MV-4-11 (cell line): ENCODE measurements around the gene SEZ6.

Source experiments
- DNase-seq: peaks from one replicate; lab custom pipeline; 2025; lab: John Stamatoyannopoulos, UW

The SEZ6 gene

DNA sequence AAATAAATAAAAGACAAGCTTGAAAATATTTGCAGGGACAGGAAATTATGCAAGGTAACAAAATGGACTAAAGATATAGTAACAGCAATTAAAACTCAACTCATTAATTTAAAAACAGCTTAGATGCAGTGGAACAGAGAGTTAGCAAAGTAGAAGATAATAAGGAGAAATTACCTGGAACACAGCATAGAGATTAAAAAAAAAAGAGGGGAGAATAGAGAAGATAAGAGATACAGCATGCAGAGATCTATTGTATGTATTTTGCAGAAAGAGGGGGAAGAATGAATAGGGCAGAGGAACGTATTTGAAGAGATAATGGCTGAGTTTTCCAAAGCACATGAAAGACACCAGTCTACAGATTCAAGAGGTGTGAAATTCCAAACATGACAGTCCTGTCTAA, 28.7 kb upstream of the SEZ6 start:
- no peak for DNase-seq

DNA sequence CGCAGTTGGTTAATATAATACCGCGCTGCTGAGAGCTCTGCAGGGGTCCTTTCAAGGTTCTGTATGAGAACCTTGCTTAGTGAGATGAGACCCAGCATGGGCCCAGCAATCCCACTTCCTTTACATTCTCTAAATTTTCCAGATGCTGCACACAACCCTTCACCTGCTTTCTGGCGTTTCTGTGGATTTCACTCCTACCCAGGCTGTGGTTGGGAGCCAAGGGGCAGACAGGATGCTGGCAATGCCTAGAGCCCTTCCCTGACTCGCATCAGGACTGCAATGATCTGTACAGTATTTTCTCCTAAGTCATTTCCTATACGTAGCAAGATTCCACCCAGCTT, 27.0 kb upstream of the SEZ6 start:
- no peak for DNase-seq

DNA sequence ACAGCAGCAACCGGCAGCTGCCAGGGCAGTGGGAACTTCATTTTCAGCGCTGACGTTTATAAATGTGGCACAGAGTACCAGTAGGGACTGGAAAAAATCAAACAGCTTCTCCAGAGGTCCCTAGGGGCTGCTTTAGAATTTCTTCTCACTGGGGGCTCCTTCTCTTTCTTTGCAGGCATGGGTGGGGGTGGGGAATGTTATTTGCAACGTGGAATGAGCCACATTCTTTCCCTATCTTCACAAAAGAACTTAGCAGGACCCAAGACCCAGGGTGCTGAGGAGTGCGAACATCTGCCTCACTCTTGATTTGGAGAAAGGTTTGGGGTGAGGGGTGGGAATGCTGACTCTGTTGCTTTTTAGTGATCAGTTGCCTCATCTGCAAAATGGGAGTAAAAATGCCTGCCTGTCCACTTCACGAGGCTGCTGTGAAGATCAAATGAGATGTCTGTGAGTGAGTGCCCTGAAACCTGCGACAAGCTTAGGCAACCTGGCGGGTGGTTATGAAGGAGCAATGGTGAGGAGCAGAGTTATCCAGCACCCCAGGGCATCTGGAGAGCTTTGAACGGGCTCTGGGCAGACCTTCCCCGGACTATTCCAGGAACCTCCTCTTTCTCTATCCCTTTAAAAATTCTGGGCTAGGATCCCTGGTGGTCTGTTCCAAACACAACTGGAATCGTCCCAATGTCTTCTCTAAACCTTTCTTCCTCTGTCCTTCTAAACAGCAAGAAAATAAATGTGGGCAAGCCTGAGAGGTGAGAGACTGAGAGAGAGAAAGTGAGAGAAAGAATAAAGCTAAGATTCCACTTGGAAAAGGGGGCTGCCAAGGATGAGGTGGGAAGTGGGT, 26.4 kb upstream of the SEZ6 start:
- DNase-seq: no peak

DNA sequence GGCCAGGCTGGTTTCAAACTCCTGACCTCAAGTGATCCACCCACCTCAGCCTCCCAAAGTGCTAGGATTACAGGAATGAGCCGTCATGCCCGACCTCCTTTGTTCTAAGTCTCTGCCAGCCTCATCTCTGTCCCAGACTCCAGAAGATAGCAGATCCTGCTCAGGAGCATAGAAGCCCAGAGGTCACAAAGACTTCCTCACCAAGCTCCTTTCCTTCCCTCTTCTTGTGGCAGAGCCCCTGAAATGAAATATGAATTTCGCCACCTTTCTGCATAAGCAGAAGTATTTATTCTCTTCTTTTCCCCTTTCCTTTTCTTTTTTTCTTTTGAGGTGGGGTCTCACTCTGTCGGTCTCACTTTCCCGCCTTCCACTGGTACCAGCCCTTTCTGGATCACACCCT, 25.7 kb upstream of the SEZ6 start:
- DNase-seq: peak; percentile 24

DNA sequence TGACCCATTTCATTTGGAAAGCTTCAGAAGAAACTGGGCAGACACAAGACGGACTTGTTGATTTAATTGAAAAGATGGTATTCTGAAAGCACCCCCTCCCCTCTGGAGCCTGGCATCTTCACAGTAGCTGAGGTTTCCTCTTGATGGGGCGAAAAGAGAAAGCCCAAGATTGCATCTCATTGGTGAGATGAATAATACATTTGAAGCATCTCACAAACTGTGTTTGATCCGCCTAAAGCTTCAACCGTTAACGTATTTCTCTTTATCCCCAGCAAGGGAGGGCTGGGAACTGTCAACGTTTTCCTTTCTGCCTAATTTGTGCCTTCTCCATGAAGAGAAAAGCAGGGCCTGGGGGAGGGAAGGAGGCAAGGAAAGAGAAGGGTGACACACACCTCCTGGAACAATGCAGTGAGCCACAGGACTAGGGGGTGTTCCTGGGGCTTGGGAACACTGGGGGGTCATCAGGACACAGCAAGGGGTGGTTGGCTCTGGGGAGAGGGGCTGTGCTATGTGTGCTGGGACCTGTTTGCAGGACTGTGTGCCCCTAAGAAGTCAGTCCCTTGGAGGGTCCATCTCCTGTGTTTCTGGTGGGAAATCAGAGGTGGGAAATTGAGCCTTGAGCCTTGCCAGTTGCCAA, 18.6 kb upstream of the SEZ6 start:
- DNase-seq: no peak

DNA sequence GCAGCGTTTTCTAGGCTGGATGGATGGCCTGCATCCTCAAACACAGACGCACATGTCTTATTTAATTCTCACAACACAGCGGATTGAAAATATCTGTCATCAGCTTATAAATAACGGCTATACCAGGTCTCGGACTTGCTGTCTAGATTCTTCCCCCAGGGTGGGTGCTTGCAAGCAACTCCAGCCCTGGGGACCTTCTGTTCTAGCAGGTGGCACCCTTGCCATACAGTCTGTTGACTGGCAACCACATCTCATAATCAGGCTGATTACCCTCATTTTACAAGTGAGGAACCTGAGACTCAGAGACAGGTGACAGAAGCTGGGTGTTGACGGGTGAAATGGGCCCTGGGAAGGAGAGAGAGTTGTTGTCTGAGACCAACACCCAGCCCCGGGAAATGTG, 16.2 kb upstream of the SEZ6 start:
- no peak for DNase-seq

DNA sequence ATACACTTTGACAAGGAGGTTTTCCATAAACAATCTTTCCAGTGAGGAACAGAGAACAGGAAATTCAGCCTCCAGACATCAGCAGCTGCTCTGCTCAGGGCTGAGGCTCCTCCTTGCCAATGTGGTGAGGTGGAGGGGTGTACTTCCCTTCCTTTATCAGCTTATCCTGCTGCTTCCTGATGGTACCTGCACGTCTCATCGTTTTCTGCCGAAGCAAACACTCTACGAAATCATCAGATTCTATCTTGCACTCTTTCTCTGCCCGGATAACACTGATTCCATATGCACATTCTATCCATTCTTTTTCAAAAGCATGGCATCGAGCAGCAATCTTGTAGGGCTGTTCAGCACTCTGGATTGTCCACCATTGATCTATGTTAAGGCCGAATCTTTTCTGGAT, 15.4 kb upstream of the SEZ6 start:
- no peak for DNase-seq

DNA sequence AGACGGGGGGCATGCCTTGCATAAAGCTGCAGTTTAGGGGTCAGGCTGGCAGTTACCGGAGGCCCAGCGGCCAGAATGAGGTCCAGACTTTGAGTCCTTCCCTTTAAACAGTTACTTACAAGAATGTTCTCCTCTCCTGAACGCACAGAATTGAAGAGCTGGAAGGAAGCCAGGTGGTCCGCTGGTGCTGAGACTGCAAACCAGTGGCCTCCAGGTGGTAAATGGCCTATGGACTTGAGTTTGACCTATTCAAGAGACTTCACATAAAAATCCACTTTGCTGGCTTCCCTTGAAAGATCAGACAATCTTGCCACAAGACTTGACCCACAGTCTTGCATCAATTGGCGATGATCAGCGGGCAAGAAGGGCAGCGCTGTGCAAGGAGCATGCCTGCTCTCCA, 14.7 kb upstream of the SEZ6 start:
- DNase-seq: no peak

DNA sequence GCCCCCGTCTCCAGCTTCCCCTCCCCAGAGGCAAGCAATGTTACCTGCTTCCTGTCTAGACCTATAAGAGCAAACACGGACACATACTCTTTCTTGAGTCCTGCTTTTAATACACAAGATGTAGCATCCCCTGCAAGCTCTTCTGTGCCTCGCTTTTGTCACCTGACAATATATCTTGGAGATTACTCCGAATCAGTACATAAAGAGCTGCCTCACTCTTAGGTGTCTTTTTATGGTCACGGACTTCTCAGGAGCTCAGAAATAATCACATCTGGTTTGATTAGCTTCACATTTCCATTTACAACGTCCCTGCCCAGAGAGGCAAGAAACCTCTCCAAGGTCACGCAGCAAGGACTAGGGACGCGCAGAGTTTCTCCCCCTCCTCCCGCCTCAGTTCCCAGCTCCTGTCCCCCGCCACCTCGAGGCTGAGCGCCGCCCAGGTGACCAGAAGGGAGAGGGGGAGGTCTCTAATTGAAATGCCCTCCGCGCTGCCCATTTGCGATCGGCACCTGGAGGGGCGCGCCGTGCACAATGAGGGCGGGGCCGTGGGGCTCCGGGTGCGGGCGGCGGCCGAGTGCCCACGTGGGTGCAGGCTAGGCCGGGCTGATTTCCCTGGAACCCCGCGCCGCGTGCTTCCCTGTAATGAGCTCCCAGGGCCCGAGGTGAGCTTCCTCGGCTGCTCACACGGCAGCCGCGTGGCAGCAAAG, 13.8 kb upstream of the SEZ6 start:
- no peak for DNase-seq

DNA sequence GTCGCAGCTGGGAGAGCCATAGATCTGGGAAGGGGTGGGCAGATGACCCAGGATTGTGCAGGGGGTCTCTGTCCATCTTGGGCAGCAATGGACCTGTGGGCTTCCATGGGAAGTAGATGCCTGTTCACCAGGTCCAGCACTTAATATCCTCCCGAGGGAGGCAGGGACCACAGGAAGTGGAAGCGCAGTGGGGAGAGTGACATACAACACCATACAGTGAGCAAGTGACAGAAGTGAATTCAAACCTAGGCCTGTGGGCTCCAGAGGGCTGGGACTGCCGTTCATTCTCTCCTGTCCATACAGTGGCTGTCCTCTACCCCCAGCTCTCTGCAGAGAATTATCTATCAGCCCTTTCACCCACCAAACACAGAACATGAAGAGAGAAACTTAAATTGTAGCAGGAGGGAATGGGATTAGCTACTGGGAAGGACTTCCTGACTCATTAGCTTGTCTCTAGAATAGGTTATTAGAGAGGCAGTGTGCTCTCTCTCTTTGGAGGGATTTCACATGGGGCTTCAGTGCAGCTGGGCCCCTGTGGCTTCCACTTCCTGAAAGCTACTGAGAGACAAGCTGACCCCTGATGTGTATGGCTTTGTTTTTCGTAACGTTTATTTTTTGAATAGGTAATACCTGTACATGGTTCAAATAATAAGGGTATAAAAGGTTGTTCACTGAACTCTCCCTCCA, 13.1 kb upstream of the SEZ6 start:
- peak; percentile 52 for DNase-seq

DNA sequence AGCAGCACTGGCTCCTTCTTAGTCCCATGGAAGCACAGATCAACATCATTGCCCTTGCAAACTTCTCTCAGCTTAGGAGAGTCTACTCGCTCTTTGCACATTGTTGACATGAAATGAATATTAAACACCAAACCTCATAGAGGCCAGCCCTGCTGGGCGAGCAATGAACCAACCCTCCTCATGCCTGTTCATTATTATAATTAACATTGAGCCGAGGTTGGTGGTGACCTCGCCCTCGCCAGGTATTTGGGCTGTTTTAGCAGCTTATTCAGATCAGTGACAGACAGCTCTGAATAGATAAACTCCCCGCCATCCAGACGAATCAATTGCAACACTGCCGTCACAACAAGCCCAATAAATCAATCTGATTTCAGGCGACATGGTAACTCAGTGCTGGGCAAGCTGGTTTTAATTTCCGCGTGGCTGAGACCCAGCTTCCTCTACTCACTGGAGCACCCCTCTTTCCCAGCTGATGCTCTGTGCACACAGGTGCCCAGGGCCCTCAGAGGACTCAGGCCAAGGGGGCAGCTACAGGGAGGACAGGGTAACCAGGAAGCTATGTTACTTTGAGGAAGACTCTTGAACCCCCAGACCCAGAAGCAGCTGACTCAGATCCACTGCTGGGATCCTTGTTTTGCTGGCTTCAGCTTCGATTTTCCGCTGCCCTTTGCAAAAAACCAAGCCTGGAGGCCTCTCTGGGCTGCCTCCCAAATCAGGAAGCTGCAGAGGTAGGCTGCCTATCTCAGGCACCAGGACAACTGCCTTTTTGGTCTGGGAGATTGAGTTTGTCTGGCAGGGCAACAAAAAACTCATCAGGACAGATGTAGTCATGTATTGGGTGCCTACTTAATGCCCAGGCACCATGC, 10.7 kb upstream of the SEZ6 start:
- DNase-seq: no peak

DNA sequence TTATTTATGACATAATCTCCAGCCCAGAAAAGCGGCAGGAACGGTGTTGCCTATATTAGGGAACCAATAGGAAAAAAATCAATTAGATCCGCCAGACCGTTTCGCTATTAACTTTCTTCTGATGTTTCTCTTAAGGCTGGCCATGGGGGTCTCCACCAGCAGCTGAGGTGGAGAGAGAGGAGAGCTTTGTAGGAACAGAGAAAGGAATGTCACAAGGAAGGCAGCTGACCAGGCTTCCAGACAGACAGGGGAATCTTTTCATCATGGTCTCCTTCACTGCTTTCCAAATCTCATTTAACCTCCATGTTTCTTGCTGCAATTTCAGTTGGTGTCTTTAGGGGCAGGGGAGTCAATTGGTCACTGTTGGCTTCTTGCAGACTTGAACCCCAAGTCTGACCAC, 8.9 kb upstream of the SEZ6 start:
- DNase-seq: no peak

DNA sequence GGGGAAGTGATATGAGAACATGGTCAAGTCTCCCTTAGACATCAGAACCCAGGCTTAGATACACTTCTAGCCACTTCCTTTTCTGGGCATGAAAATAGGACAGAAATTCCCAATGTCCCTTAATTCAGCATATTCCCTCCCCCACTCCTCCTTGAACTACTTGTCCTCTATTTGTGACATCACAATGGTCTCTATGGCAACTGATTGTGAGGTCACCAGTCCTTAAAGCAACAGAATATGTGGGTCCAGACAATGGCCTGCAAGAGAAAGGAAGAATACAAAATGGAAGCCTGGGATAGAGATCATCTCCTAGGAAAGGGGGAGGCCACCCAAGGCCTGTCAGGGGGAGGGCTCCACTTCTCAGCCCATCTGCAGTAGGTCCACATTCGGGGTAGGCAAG, 6.7 kb upstream of the SEZ6 start:
- DNase-seq: peak; percentile 16

DNA sequence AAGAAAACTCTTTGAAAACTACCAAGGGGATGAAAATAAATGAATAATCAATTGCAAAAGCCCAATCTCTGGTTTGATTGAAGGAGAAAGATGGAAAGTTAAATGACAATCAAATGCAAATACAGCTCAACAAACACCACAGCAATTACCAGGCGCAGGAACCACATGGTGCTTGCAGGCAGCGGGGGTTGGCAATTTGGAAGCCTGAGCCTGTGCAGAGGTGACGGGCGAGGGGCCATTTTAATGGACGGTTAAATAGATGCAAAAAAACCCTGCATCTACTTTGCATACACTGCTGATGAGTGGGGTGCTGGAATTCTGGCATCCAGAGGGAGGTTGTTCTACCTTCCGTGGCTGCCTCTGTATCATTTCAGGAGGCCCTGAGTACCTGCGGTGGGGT, 4.8 kb upstream of the SEZ6 start:
- no peak for DNase-seq

DNA sequence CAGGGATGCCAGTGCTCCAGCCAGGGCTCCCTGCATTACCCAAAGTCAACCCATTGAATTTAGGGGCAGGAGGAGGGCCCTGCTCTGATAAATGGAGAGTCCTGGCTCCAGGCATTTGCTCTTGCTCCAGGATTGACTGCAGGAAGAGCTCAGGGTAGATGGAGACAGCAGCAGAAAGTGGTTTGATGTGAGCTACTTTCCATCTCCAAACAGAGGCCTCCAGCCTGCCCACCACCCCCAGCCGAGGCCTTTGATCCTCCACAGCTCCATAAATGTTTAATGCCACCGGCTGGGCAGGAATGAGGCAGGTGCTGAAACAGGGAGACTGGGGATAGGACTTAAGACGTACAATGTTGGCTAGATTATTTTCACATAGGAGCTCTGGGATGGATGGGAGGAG, 4.3 kb upstream of the SEZ6 start:
- no peak for DNase-seq

DNA sequence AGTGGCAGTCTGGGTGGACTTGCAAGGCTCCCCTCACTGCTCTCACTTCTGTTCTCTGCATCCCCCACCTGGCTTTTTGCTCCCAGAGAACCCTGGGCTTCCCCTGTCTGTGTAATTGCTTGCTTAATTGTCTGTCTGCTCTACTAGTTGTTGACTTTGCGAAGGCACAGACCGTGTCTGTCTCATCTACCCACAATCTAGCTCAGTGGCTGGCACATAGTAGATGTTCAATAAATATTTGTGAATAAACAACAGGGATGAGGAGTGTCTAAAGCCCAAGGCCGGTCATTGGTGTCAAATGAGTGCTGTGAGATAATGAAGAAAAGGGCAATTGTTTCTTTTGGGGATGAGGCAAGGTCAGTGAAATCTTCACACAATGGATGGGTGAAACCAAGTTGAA, 2.8 kb upstream of the SEZ6 start:
- no peak for DNase-seq

DNA sequence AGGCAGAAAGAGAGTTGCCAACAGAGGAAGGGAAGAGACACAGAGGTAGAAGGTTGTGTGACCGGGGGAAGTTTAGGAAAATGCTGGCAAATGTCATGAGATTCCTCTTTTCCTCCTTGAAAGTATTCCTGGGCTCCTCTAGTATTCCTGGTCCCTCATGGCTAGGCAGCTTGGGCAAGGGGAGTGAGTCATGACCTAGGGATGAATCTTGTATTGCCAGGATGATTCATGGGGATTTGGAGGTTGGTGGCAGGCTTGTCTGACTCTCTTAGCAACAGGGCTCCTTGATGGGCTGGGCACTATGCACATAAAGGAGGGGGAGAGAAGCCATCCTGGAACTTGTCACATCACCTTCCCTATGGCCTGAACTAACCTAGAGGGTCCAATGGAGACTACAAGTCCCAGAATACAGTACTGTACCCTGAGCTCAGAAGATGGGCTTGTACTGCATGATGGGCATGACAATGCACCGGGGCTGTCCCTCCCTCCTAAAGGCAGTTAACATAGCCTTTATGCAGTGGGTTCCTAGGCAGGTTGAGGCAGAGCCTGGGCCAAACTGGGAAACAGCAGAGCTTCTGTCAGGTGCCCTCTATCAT, 2.1 kb upstream of the SEZ6 start:
- DNase-seq: no peak

DNA sequence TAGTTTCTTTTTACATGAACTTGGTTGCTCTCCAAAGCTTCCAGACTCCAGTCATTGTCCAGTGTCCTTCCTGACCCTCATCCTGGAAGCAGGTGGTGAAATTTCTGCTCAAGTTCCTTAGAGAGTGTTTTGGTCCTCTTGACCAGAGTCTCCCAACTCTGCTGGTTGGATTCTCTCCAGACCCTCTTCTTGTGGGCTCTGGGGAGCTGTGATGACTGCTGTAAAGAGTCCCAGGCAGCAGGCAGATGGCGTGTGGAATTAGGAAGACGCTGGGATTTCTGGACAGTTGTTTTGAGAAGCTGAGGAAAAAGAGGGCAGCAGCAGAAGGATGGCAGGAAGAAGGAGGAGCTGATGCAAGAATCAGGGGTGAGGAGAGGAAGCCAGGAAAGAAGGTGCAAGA, 1.6 kb upstream of the SEZ6 start:
- no peak for DNase-seq

DNA sequence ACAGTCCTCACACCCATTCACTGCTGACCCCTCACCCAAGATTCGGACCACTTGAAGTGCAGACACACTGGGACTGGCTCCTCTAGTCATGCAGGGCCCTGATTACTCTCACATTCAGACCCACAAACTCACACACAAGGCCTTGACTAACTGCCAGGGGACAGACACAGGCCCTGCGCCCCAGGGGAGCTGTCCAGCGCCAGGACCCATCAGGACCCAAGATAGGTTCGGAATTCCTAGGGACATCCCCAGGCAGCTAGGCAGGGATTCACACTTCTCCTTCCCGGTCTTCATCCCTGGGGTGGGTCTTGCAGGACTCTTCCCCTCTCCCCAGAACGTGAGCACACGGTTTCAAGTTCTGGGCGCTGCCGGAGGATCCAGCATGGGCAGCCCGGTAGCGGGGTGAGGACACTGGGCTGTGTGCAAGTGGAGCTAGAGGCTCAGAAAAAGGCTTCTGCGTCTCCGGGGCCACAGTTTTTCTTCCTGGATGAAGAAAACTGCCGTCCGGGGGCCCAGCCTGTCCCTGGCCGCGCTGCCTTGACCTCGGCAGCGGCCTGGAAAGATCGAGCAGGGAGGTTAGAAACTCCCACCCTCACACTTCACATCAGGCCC, 1.6 kb downstream of the SEZ6 start:
- DNase-seq: no peak

DNA sequence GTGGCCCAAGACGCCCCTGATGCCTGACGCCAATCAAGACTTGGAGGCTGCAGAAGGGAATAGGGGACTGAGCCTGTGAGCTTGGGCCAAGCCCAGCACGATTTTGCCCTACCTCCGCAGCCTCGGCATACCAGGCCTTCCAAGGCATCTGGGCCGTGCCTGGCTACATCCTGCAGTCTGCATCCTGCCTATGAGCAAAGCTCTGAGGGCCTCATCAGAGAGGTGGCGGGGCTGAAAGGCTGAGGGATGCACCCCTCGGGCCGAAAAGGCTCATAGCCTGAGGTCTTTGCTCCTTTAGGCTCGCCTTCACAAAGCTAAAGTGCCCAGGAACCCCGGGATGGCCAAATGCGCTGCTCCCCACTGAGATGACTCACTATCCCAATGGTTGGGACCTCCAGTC, 2.5 kb downstream of the SEZ6 start:
- DNase-seq: no peak

DNA sequence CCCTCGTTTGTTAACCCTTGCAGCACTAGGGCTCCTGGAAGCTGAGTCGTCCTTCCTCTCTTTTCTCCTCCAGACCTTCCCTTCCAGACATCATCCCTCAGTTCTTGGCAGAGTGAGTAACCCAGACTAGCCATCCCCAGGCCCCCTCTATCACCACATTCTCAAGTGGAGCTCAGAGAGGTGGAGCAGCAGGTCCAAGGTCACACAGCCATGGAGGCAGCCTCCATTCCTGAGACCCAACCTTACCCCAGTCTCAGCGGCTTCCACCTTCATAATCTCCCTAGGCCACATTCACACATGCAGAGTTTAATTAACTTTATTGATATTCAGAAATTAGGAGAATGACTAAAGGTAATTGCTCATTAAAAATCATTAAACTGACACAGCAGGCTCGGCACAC, 3.0 kb downstream of the SEZ6 start:
- no peak for DNase-seq
